Hepatocyte (in vitro differentiated cells): ENCODE measurements around the gene MEIG1. TPM values are rescaled to one million over a fixed set of nuclear protein-coding genes. Genes with fewer than 3 reads are reported as not detected.
"Not testable (repeated sequence)": the region's sequence is repeated elsewhere in the genome, so short reads cannot be mapped to it uniquely, and the experiment has no call there.

Source experiments
- DNase-seq: peaks from one replicate; pipeline ENCODE4 v3.0.0-alpha.2; 2016; ENCODE audit warnings: low spot score
- H2AFZ ChIP-seq: fragments of 200-600 bp; sonication (generic); 2 replicates; pipeline ENCODE4 v1.6.0; 2016; ENCODE audit warnings: antibody characterized with exemption, mild to moderate bottlenecking
- H3K27ac ChIP-seq: fragments of 200-600 bp; sonication (generic); 2 replicates; pipeline ENCODE4 v1.5.1; 2016; ENCODE audit warnings: mild to moderate bottlenecking
- H3K27me3 ChIP-seq: fragments of 200-600 bp; sonication (generic); 2 replicates; pipeline ENCODE4 v1.6.1; 2016
- H3K36me3 ChIP-seq: fragments of 200-600 bp; sonication (generic); replicated peaks from 2 replicates; pipeline ENCODE4 v1.5.1; 2016; ENCODE audit warnings: low read depth; ENCODE audit not compliant: insufficient read depth
- H3K4me1 ChIP-seq: fragments of 200-600 bp; sonication (generic); 2 replicates; pipeline ENCODE4 v1.5.1; 2016; ENCODE audit warnings: mild to moderate bottlenecking, moderate library complexity; ENCODE audit not compliant: insufficient read depth
- H3K4me2 ChIP-seq: fragments of 200-600 bp; sonication (generic); 2 replicates; pipeline ENCODE4 v1.6.0; 2016
- H3K4me3 ChIP-seq: fragments of 200-600 bp; sonication (generic); 2 replicates; pipeline ENCODE4 v1.5.1; 2016; ENCODE audit warnings: mild to moderate bottlenecking
- H3K79me2 ChIP-seq: fragments of 200-600 bp; sonication (generic); 2 replicates; pipeline ENCODE4 v1.6.0; 2017; ENCODE audit warnings: mild to moderate bottlenecking
- H3K9me2 ChIP-seq: fragments of 200-600 bp; sonication (generic); replicated peaks from 2 replicates; pipeline ENCODE4 v1.6.0; 2017; ENCODE audit warnings: mild to moderate bottlenecking; ENCODE audit not compliant: insufficient read depth
- H3K9me3 ChIP-seq: fragments of 200-600 bp; sonication (generic); 2 replicates; pipeline ENCODE4 v1.5.1; 2016; ENCODE audit warnings: low read depth, mild to moderate bottlenecking
- H4K20me1 ChIP-seq: fragments of 200-600 bp; sonication (generic); 2 replicates; pipeline ENCODE4 v1.6.0; 2016; ENCODE audit warnings: mild to moderate bottlenecking; ENCODE audit not compliant: insufficient read depth, poor library complexity, severe bottlenecking
- EZH2 ChIP-seq: fragments of 200-600 bp; sonication (generic); IDR thresholded peaks from 2 replicates; pipeline ENCODE4 v1.6.1; 2016; ENCODE audit warnings: antibody characterized with exemption, mild to moderate bottlenecking, borderline replicate concordance
- EZH2phosphoT487 ChIP-seq: fragments of 200-600 bp; sonication (generic); IDR thresholded peaks from one replicate; pipeline ENCODE4 v1.6.1; 2018; ENCODE audit warnings: antibody characterized with exemption, mild to moderate bottlenecking, low read depth, moderate library complexity; ENCODE audit not compliant: unreplicated experiment, severe bottlenecking
- WGBS: methylation state at CpG from one replicate; pipeline ENCODE4 v1.1.6; 2016; ENCODE audit warnings: low lambda C conversion rate; ENCODE audit errors: missing lambda C conversion rate; 5-methylcytosine and 5-hydroxymethylcytosine counted together
- polyA plus RNA-seq: library from polyadenylated mRNA; unstranded; fragments of >200 nt; fragmentation: Nextera tagmentation; extraction: Ambion mirVana; gene quantifications from 2 replicates; pipeline ENCODE4 v1.2.1, GENCODE V29; 2016
- total RNA-seq: library from RNA; depleted of rRNA; stranded (reverse); fragments of >200 nt; gene quantifications from 2 replicates; pipeline ENCODE4 v1.2.3, GENCODE V29; 2014
- TF ChIP-seq, protein P1 (sequence below): fragments of 200-600 bp; sonication (generic); IDR thresholded peaks from 2 replicates; pipeline ENCODE4 v1.5.1; 2016; ENCODE audit warnings: antibody characterized with exemption, mild to moderate bottlenecking; ENCODE audit not compliant: poor library complexity

MEIG1 gene
- total and polyA plus RNA-seq, 2 experiments from 2014 or later: 2.1 TPM; not detected in 1

DNA sequence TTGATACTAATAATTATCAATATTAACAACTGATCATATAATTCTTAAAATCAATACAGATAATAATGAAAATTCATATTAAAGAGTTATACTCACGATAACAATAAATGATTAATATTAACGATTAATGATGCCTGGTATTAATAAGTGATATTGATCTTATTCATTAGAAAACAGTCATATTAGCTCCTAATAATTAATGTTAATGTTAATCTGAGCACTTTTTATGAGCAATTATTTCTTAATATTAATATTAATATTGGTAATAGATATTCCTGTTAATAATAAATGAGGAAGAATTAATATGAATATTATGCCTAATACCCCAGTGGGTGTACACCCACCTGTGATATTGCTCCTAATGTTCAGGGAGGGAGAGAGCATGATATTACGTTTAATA is 23.6 kb downstream of the MEIG1 start:
- Histone ChIP-seq H3K27me3 (no peaks in the 10 kb centered on the region), H3K4me3 (no peak overlapping the region), H3K27ac (no peak overlapping the region), H3K79me2 (no peaks in the 10 kb centered on the region), H3K4me1 (no peaks in the 10 kb centered on the region), H2AFZ (no peak overlapping the region), H3K36me3 (no peaks in the 10 kb centered on the region), H3K9me2 (no peaks in the 10 kb centered on the region), H4K20me1 (no peaks in the 10 kb centered on the region), H3K9me3 (no peaks in the 10 kb centered on the region), H3K4me2 (no peak overlapping the region)
- DNase-seq: no peak
- WGBS: 92% methylated on average over 3 of the region's 3 CpGs
- TF ChIP-seq, protein P1, sequence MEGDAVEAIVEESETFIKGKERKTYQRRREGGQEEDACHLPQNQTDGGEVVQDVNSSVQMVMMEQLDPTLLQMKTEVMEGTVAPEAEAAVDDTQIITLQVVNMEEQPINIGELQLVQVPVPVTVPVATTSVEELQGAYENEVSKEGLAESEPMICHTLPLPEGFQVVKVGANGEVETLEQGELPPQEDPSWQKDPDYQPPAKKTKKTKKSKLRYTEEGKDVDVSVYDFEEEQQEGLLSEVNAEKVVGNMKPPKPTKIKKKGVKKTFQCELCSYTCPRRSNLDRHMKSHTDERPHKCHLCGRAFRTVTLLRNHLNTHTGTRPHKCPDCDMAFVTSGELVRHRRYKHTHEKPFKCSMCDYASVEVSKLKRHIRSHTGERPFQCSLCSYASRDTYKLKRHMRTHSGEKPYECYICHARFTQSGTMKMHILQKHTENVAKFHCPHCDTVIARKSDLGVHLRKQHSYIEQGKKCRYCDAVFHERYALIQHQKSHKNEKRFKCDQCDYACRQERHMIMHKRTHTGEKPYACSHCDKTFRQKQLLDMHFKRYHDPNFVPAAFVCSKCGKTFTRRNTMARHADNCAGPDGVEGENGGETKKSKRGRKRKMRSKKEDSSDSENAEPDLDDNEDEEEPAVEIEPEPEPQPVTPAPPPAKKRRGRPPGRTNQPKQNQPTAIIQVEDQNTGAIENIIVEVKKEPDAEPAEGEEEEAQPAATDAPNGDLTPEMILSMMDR: no peak
- TF ChIP-seq EZH2 (no peak), EZH2phosphoT487 (no peak)

DNA sequence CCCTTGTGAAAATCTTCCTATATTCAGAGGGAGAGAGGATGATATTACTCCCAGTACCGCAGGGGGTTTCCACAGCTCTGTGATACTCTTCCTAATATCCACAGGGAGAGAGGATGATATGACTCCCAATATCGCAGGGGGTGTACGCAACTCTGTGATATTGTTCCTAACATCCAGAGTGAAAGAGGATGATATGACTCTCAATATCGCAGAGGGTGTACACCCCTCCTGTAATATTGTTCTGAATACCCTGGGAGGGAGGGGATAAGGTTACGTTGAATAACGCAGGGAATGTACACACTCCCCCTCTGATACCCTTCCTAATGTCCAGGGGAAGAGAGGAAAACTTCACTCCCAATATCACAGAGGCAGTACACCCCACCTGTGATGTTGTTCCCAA is 30.4 kb downstream of the MEIG1 start:
- H3K9me3 ChIP-seq, H3K9me2 ChIP-seq, H4K20me1 ChIP-seq, H3K27ac ChIP-seq, H3K4me2 ChIP-seq, DNase-seq, H3K36me3 ChIP-seq, H3K4me1 ChIP-seq, H2AFZ ChIP-seq, H3K27me3 ChIP-seq, H3K79me2 ChIP-seq, H3K4me3 ChIP-seq: not testable (repeated sequence)
- WGBS: 91% methylated on average over 6 of the region's 6 CpGs

DNA sequence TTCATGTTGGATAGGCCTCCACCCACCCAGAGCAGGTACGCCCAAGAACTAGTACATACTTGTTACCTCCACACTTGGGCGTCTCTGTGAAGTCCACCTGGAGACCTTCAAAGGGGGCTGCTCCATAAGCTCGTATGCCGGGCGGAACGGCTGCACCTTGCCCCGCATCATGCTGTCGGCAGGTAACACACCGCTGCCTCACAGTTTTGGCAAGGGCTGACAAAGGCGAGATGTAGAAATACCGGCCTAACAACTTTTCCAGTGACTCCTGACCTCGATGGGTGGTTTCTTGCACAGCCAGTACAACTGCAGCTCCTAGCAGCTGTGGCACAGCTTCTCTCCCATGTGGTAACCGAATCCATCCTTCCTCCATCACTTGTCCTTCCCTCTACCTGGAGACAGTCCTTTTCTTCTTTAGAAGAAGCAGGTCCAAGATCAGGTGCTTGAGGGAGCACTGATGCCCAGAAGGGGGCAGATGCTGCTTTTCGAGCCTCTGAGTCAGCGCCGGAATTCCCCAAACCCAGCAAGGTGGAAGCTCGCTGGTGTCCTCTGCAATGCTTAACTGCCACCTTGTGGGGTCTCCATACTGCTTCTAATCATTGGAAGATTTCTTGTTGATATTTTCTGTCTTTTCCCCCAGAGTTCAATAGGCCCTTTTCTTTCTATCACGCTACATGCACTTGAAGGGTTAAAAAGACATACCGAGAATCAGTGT is 32.0 kb downstream of the MEIG1 start:
- not testable (repeated sequence) for H4K20me1 ChIP-seq, H3K4me1 ChIP-seq, H3K27me3 ChIP-seq, H3K9me3 ChIP-seq, H3K4me2 ChIP-seq, H3K36me3 ChIP-seq, H3K79me2 ChIP-seq, H3K27ac ChIP-seq, H2AFZ ChIP-seq, H3K4me3 ChIP-seq, H3K9me2 ChIP-seq
- DNase-seq: peak; percentile 38
- TF ChIP-seq, protein P1: peak; percentile 35
- WGBS: 59% methylated on average over 19 of the region's 19 CpGs

DNA sequence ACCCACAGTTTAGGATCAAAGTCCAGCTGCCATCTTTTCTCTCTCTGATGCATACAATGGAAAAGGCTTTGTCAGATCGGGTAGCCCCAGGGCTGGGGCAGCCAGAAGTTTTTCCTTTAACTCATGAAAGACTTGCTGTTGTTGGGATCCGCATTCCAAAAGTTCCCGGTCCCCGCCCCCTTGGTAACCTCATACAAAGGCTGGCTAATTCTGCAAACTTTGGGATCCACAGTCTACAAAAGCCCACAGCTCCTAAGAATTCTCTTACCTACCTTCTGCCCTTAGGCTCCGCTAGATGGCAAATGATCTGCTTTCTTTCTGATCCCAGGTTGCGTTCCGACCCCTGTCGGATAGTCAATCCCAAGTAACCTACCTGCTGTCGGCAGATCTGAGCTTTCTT is 33.1 kb downstream of the MEIG1 start:
- H4K20me1 ChIP-seq, H3K4me1 ChIP-seq, H3K27me3 ChIP-seq, H3K4me3 ChIP-seq, H3K36me3 ChIP-seq, H3K9me3 ChIP-seq, H2AFZ ChIP-seq, H3K27ac ChIP-seq, H3K4me2 ChIP-seq, H3K9me2 ChIP-seq, DNase-seq, H3K79me2 ChIP-seq: not testable (repeated sequence)
- WGBS: 83% methylated on average over 9 of the region's 9 CpGs

DNA sequence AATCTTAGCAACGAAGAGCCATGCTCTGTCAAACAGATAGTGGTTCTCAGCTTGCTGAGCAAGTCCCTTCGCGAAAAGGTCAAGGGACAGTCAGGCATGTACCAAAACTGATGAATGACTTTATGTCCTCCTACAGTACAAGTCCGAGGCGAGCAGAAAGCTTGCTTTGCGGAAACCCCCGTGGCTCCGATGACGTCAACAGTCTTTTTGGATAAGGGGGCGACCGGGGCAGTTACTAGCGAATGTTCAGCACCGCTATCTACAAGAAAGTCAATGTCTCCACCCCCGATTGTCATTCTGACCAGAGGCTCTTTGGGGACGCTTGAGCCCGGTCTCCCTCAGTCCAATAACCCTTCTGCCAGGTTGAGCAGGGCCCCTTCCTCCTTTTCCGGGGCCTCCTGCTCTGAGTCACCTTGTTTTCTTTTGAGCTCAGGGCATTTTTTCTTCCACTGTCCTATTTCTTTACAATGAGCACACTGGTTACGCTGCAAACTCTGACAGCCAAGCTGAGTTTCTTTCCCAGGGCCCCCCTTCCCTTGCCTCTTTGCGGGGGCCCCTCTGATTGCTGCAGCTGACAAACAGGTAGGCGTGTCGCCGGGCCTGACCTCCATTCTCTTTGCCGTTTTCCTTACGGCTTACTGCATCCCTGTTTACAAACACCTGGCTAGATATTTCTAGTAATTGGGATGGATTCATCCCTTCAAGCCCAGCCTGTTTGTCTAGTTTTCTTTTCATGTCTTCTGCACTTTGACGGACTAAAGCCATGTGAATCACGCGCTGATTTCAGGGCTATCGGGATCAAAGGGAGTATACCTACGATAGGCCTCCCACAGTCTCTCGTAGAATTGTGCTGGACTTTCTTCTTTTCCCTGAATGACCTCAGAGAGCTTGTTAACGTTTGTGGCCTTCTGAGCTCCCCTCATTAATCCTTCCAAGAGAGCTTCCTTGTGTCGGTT is 34.6 kb downstream of the MEIG1 start:
- DNase-seq: not testable (repeated sequence)

More for the DNA sequence above, 34.6 kb downstream of the MEIG1 start:
- not testable (repeated sequence) for H2AFZ ChIP-seq, H4K20me1 ChIP-seq, H3K36me3 ChIP-seq, H3K9me2 ChIP-seq, H3K79me2 ChIP-seq, H3K27me3 ChIP-seq, H3K4me1 ChIP-seq, H3K4me3 ChIP-seq, H3K27ac ChIP-seq, H3K4me2 ChIP-seq, H3K9me3 ChIP-seq
- WGBS: 73% methylated on average over 32 of the region's 32 CpGs
